ENCODE measurements around the gene TUSC2. TPM values are rescaled to one million over a fixed set of nuclear protein-coding genes. Genes with fewer than 3 reads are reported as not detected.

The TUSC2 gene
- total RNA-seq, 1 experiment from 2014 or later, result 29.2 TPM

DNA sequence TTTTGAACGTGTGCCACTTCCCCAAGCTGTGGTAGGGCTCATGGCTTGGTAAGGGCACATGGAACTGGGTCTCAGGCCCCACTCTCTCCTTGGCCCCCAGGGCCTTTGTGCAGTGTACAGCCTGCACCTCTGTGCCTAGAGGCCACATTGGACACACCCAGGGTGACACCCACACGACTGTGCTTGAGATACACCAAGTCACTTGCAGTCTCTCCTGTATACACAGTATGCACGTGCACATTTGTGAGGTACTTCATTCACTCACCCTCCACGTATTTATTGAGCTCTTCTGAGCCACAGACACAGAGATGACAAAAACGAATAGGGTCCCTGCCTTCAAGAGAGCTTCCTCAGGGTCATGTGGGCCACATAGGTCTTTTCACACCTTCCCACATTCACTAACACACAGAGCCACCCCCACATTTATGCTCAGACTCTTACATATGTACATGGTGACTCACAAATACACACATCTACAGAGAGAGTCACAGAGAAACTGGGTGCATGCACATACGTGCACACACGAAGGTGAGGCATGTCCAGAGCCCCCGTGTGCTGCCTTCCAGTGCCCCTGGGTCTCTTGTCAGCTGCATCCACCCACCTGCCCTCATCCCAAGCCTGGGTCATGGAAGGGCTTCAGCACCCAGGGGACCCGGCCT, 41.1 kb upstream of the TUSC2 start:
- H3K36me3 Mint-ChIP-seq (ENCODE audit: insufficient read depth, unreplicated experiment), result peaks cover 13% of the 10 kb centered on the region
- TF ChIP-seq, protein P1, sequence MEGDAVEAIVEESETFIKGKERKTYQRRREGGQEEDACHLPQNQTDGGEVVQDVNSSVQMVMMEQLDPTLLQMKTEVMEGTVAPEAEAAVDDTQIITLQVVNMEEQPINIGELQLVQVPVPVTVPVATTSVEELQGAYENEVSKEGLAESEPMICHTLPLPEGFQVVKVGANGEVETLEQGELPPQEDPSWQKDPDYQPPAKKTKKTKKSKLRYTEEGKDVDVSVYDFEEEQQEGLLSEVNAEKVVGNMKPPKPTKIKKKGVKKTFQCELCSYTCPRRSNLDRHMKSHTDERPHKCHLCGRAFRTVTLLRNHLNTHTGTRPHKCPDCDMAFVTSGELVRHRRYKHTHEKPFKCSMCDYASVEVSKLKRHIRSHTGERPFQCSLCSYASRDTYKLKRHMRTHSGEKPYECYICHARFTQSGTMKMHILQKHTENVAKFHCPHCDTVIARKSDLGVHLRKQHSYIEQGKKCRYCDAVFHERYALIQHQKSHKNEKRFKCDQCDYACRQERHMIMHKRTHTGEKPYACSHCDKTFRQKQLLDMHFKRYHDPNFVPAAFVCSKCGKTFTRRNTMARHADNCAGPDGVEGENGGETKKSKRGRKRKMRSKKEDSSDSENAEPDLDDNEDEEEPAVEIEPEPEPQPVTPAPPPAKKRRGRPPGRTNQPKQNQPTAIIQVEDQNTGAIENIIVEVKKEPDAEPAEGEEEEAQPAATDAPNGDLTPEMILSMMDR (IDR thresholded peaks at IDR 0.05; ENCODE audit: unreplicated experiment), result no peak
- H3K27me3 Mint-ChIP-seq (ENCODE audit: unreplicated experiment), result peaks cover 63% of the 10 kb centered on the region
- BruUV-seq (replicated peaks), result no TSS peak
- DNase-seq, result no peak
- CTCF ChIA-PET, result interaction anchor here (1.2 kb wide), 1 partner anchor 21 kb away, joined by 3 read pairs; no protein-coding TSS in a partner anchor
- intact Hi-C loops (cut with micrococcal nuclease; ENCODE audit: unreplicated experiment), result no loop called here
- no peaks in the 10 kb centered on the region for H3K9me3 Mint-ChIP-seq (ENCODE audit: low read depth, unreplicated experiment)
- H3K27ac Mint-ChIP-seq (ENCODE audit: unreplicated experiment), result no peak overlapping the region
- no peaks in the 10 kb centered on the region for H3K4me1 Mint-ChIP-seq (ENCODE audit: low read depth, unreplicated experiment)
- H3K4me3 Mint-ChIP-seq (ENCODE audit: low read depth, unreplicated experiment), result no peak overlapping the region

DNA sequence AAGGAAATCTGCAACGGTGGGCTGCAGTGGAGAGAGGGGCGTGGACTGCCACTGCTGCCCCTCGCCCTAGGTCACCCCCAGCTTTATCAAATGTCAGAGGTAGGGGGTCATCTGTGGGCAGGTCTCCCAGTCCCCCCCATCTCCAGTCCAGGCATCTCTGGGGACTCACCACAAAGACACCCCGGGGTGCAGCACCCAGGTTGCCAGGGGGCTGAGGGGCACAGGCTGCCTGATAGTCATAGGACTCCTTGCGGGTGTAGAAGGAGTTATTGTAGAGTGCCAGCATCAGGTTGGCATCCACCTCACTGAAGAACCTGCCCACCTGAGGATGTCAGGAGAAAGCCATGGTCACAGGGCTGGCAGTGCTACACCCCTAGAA, 37.8 kb upstream of the TUSC2 start:
- Mint-ChIP-seq H3K9me3 (ENCODE audit: low read depth, unreplicated experiment) (no peaks in the 10 kb centered on the region), H3K36me3 (ENCODE audit: insufficient read depth, unreplicated experiment) (peaks cover 13% of the 10 kb centered on the region), H3K4me3 (ENCODE audit: low read depth, unreplicated experiment) (peak overlapping the region; percentile 64), H3K27me3 (ENCODE audit: unreplicated experiment) (peaks cover 44% of the 10 kb centered on the region), H3K4me1 (ENCODE audit: low read depth, unreplicated experiment) (no peaks in the 10 kb centered on the region), H3K27ac (ENCODE audit: unreplicated experiment) (no peak overlapping the region)
- DNase-seq, result no peak
- BruUV-seq (replicated peaks), result no TSS peak
- CTCF ChIA-PET, result no interaction called here
- TF ChIP-seq, protein P1 (IDR thresholded peaks at IDR 0.05; ENCODE audit: unreplicated experiment), result no peak
- intact Hi-C loops (cut with micrococcal nuclease; ENCODE audit: unreplicated experiment), result no loop called here

DNA sequence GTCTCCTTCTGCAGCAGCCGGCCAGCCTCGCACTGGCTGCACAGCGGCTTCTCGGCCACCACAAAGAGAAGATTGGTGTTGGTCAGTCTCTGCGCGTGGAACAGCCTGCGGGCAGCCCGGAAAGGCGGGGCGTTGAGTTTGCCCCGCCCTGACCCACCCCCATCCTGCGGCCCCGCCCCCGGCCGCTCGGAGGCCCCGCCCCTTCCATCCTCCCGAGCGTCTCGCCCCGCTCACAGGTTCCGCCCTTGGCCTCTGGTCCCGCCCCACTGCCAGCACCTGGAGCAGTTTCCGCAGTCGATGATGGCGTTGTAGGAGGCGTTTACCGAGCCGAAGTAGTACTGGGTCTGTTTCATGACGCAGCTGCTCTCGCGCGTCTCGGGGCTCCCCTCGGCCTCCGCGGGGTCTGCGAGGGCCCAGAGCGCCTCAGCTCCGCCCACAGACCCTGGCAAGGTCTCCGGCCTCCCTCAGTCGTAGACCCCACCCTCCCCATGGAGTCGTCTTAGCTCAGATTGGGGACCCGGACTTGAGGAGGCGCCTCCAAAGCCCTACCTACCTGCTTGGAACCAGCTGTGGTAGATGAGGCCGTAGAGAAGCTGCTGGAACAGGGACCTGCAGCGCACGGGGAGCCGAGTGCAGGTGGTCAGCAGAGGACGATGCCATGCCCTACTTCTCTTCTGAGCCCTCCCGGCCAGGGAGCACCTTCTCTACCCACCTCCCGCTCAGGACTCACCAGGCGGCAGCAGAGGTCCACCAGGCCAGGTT, 37.2 kb upstream of the TUSC2 start:
- DNase-seq, result peak; percentile 87
- TF ChIP-seq, protein P1 (IDR thresholded peaks at IDR 0.05; ENCODE audit: unreplicated experiment), result no peak
- BruUV-seq (replicated peaks), result no TSS peak
- peaks cover 13% of the 10 kb centered on the region for H3K36me3 Mint-ChIP-seq (ENCODE audit: insufficient read depth, unreplicated experiment)
- no peaks in the 10 kb centered on the region for H3K4me1 Mint-ChIP-seq (ENCODE audit: low read depth, unreplicated experiment)
- peak overlapping the region; percentile 64 for H3K4me3 Mint-ChIP-seq (ENCODE audit: low read depth, unreplicated experiment)
- intact Hi-C loops (cut with micrococcal nuclease; ENCODE audit: unreplicated experiment), result no loop called here
- no peaks in the 10 kb centered on the region for H3K9me3 Mint-ChIP-seq (ENCODE audit: low read depth, unreplicated experiment)
- H3K27me3 Mint-ChIP-seq (ENCODE audit: unreplicated experiment), result peaks cover 39% of the 10 kb centered on the region
- CTCF ChIA-PET, result interaction anchor here (0.6 kb wide), 1 partner anchor 187 kb away, joined by 3 read pairs; no protein-coding TSS in a partner anchor
- H3K27ac Mint-ChIP-seq (ENCODE audit: unreplicated experiment), result no peak overlapping the region

DNA sequence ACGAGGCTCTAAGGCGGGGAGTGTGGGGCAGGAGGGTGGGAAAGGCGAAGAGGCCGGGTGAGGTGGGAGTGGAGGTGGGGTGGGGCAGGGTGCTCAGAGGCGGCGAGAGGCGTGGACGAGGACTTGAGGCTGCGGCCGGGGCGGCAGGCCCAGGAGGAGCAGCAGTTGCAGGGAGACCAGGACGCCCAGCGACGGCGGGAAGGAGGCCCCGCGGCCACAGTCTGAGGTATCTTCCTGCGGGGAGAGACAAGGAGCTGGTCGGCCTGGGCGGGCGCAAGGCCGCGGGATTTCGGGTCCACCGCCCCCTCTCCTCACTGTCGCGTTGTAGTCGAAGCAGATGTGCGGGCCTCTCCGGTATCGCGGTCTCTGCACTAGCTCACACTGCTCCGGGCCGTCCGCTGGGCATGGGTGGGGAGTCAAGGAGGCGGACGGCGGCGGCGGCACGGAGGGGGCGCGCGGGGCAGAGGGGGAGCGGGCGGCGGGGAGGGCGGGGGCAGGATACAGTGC, 36.6 kb upstream of the TUSC2 start:
- TF ChIP-seq, protein P1 (IDR thresholded peaks at IDR 0.05; ENCODE audit: unreplicated experiment), result no peak
- no TSS peak for BruUV-seq (replicated peaks)
- Mint-ChIP-seq H3K27me3 (ENCODE audit: unreplicated experiment) (peaks cover 32% of the 10 kb centered on the region), H3K4me1 (ENCODE audit: low read depth, unreplicated experiment) (no peaks in the 10 kb centered on the region), H3K36me3 (ENCODE audit: insufficient read depth, unreplicated experiment) (peaks cover 14% of the 10 kb centered on the region), H3K27ac (ENCODE audit: unreplicated experiment) (no peak overlapping the region), H3K9me3 (ENCODE audit: low read depth, unreplicated experiment) (no peaks in the 10 kb centered on the region), H3K4me3 (ENCODE audit: low read depth, unreplicated experiment) (peak overlapping the region; percentile 64)
- CTCF ChIA-PET, result interaction anchor here (0.6 kb wide), 1 partner anchor 187 kb away, joined by 3 read pairs; no protein-coding TSS in a partner anchor
- intact Hi-C loops (cut with micrococcal nuclease; ENCODE audit: unreplicated experiment), result no loop called here
- no peak for DNase-seq

Data from Calu3 (cell line).